ENCODE results near the gene CCNJL.

The CCNJL gene

DNA sequence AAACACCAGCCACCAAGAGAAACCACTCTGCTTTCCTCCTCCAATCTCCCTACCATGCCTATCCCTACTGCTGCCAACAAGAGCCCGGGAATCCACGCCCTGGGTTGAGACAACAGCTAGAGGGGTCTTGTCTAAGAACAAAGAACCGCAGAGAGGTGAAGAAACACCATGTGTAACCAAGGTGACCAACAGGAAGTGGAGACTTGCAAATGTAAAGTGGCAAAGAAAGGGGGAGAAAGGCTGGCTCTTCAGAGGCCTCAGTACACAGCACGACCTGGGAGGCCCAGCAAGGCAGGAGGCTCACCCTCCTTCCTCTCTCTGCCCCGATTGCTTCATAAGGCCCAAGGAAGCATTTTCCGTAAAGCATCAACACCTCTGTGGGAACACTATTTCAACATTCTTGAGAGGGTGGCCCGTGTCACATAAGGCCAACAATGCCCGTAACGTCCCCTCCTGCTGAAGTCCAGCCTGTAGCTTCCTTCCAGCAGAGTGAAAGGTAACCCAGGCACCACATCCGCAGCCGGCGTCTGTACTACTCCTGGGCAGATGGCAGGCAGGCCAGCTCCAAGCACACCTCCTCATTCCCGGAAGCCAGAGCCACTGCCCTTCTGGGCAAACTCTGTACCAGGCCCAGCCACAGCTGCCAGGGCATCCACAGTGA lies 18.3 kb downstream of the CCNJL start:
- DNase-seq (ENCODE audit: insufficient read length, low spot score): no peak
- no peak for FAIRE-seq

DNA sequence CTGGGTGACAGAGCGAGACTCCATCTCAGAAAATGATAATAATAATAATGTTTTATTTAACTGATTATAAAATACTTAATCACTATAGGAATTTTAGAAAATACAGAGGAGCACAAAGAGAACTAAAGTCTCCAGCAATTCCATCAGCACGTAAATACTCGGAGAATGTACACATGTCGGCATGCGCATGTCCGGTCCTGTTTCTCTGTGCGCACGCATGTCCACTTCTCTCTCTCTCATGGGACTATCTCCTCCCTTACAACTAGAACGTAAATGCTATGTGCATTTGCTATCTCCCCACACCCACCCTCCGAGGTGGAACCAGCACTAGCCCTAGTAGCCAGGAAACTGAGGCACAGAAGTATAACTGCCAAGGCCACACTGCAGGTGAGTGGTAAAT lies 19.0 kb downstream of the CCNJL start:
- FAIRE-seq: no peak
- DNase-seq (ENCODE audit: insufficient read length, low spot score): no peak

- FAIRE-seq (no peak), DNase-seq (ENCODE audit: insufficient read length, low spot score) (no peak)
Measured at GRCh38 chr5:160291467-160291866, 20.9 kb downstream of the CCNJL start.

GRCh38 chr5:160290751-160291150 lies 21.6 kb downstream of the CCNJL start:
- FAIRE-seq (no peak), DNase-seq (ENCODE audit: insufficient read length, low spot score) (no peak)

DNA sequence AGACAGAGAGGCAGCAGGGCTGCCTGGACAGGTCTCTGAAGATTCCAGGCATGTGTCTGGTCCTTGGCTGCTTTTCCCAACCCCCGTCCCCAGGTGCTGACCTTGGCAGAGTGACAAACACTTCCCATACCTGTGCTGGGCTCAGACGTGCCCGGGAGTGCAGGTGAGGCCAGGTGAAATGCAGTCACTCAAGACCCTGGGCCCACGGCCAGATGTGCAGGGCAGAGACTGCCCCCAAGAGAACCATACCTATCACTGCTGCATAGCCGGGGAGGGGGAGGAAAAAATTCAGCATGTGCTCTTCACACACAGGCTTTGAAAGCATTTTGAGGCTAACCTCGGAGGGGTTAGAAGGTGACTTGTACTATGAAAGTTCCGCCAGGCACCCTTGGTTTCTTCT lies 22.6 kb downstream of the CCNJL start:
- FAIRE-seq: no peak
- DNase-seq (ENCODE audit: insufficient read length, low spot score): no peak

DNA sequence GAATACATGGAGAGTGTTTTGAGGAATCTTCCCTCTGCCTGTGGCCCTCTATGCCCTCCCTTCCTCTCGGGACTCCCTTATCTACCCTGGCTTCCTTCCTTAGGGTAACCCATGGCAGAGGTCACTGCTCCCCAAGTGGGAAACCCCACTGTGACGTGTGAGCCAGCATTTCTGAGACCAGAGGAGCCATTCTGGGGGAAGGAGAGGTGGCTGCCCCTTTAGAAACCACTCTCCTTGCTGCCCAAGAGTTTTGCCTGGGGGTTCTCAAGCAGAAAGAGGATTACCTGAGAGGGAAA lies 23.1 kb downstream of the CCNJL start:
- no peak for FAIRE-seq

GRCh38 chr5:160287378-160288051 lies 24.8 kb downstream of the CCNJL start:
- no peak for DNase-seq (ENCODE audit: insufficient read length, low spot score)
- no peak for FAIRE-seq

More for the DNA sequence above, 23.1 kb downstream of the CCNJL start:
- DNase-seq (ENCODE audit: insufficient read length, low spot score): no peak

GRCh38 chr5:160286947-160287346 lies 25.4 kb downstream of the CCNJL start:
- FAIRE-seq: no peak
- no peak for DNase-seq (ENCODE audit: insufficient read length, low spot score)

DNA sequence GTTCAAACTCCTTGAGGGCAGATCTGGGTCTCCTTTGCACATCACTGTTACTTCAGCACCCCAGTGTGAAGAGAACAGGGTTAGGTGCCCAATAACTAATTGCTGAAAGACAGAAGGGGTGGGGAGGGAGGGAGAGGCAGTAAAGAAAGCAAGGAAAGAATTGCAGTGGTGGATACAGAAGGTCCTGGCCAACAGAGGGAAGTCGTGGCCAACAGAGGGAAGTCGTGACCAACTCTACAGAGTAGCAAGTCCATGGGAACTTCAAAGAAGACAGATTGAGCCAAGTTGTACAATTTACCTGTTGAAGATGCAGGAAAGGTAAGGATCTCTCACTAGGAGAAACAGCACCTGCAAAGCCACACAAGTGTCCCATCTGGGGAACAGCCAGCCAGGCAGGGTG lies 27.0 kb downstream of the CCNJL start:
- FAIRE-seq: no peak
- no peak for DNase-seq (ENCODE audit: insufficient read length, low spot score)

DNA sequence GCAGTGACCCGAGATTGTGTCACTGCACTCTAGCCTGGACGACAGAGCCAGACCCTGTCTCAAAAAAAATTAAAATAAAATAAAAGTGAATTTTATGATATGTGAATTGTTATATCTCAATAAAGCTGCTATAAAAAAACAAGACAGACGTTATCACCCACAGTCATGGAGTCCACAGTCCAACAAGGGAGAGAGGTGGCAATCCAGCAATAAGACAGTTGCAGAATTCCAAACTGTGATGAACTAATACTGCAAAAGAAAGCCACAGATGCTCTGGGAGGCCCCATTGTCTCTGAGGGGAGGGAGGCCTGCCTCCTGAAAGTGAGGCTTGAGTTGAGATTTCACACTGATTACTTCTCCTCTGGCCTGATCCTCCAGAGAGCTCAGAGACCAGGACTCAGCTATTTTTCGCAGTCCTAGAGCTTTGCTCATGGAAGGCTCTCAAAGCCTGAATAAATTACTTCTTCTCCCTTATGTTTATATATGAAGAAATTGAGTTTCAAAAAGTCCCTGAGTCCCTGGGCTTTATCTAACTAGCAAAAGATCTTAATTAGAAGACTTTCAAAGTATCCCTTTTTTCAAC lies 28.0 kb downstream of the CCNJL start:
- DNase-seq (ENCODE audit: insufficient read length, low spot score) (no peak), FAIRE-seq (no peak)

DNA sequence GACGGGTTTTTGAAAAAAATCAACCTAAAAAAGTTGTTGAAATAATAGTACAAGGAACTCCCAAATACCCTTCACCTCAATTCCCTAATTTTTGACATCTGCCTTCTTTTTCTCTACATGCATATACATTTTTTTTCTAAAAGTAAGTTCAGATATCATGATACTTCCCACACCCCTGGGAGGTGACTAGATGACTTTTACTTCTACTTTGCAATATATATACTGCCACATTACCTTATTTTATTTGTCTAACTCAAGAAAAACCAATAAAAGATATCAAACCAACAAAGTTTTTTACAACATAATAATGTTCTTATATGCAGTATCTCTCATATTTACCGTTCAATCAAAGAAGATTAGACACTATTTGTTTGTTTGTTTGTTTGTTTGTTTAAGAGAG lies 31.1 kb downstream of the CCNJL start:
- no peak for FAIRE-seq
- DNase-seq (ENCODE audit: insufficient read length, low spot score): no peak

DNA sequence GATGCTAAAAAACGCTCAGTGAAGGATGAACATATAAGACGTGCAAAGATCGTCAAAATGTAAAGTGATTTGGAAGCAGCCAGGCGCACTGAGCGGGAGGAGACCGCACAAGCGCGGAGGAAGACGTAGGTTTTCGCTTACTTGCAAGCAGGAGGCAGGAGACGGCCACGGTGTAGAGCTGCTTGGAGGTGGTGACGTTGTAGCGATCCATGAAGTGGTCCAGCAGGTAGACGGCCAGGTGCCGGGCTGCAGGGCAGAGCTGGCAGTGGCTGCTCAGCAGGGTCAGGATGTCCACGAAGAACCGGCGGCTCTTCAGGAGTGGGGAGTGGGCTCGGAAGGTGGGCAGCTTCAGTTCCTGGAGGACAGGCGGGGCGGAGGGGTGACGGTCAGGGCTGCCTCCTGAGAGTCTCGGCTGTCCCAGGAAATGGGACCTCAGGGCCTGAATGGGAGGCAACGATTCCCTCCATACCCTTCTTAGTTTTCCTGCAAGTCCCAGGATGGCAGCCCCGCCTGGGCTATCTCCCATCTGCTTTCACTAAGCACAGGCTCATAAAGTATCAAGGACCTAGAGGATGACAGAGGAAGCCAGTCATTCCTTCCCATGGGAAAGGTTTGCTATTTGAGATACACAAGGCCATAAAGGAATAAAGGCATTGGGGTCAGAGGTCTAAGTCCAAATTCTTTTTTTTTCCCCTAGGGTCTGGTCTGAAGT lies 31.8 kb downstream of the CCNJL start:
- DNase-seq (ENCODE audit: insufficient read length, low spot score) (no peak), FAIRE-seq (no peak)

DNA sequence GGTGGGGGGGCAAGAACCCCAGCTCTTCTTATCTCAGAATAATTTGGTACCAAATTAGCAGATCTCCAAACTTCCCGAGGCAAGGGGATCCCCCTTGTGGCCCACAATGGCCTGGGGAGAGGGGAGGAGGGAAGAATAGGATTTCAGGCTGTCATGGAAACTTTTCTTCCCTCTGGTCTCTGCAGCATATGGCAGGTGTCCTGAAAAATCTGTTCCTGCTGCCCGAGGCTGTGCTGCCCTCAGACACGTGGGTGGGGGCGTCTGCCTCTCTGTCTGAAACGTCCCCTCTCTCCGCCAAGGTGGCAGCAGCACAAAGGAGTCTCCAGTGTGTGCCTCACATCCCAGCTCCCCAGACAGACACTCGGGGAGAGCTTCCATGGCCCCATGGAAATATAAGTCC lies 34.0 kb downstream of the CCNJL start:
- DNase-seq (ENCODE audit: insufficient read length, low spot score) (no peak), FAIRE-seq (no peak)

- no peak for FAIRE-seq
- no peak for DNase-seq (ENCODE audit: insufficient read length, low spot score)
Measured at GRCh38 chr5:160274483-160274931, 37.9 kb downstream of the CCNJL start.

GRCh38 chr5:160272889-160273288 lies 39.5 kb downstream of the CCNJL start:
- FAIRE-seq: no peak

DNA sequence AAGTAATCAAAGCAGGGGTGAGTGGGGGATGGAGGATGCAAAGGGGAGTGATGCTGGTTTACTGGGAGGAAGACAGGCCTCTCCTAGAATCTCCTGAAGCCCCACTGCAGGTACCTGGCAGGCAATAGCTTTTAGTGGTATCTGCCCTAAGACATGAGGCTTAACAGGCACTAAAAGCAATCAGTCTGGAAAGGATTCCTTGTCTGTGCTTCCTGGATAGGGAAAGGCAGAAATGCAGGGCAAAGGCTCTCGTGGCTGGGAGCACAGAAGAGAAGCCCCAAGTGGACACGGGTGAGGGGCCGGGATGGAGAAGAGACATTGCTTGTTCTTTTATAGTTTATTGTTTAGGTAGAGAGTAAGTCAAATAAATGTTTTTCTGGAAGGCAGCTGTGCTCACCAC lies 40.1 kb downstream of the CCNJL start:
- FAIRE-seq: no peak
- DNase-seq (ENCODE audit: insufficient read length, low spot score): no peak

More at GRCh38 chr5:160272889-160273288, 39.5 kb downstream of the CCNJL start:
- no peak for DNase-seq (ENCODE audit: insufficient read length, low spot score)

- DNase-seq (ENCODE audit: insufficient read length, low spot score) (no peak), FAIRE-seq (no peak)
Measured at GRCh38 chr5:160271836-160272235, 40.5 kb downstream of the CCNJL start.

DNA sequence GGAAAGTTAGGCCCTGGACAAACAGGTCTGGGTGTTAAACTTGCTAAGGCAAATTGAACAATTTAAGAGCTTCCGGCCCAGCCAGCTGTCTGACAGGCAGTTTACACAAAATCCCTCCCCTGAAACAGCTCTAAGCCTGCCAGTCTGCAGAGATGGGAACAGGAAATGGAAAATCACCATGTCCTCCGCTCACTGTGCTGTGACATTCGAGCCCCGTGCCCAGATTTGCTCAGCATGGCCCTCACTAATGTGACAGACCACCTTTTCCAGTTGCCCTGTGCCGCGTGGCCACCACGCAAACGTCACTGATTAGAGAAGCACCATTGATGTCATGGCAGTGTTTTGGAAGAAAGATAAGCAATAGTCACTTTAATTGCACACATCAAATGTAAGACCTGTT lies 41.0 kb downstream of the CCNJL start:
- DNase-seq (ENCODE audit: insufficient read length, low spot score) (peak; percentile 29), FAIRE-seq (peak; percentile 26)

DNA sequence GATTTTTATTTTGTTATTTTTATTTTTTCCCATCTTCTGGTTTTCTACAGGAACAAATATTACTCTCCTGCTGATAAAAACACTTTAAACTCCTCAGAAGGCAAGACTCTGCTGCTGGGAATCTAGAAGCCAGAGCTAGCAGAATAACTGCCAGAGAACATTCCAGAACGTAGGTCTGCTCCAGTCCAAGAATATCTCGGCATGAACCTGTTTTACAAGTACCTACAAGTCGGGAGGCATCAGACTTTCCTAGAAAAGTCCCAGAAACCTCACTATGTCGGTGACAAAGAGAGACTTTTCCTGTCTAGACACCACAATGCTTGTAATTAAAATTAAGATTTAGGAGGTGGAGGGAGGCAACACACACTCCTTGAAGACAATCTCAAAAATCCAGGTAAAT lies 41.7 kb downstream of the CCNJL start:
- FAIRE-seq: no peak
- no peak for DNase-seq (ENCODE audit: insufficient read length, low spot score)

DNA sequence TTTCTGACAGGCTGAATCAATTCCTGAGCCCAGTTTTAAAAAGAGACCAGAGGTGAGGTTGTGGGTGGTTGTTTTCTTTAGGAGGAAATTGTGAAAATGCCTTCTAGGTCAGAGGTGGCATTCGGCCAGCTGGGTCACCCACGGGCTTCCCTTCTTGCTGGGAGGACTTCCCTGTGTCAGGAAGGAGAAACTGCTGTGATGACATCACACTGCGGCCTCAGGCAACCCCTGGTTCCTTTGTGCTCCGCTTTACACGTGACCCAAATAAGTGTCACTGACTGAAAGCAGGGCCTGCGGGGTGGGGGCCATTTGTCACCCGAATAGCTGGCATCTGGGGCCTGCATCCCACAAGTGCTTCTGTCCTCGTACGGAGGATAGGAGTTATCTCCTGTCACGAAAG lies 43.3 kb downstream of the CCNJL start:
- FAIRE-seq (no peak), DNase-seq (ENCODE audit: insufficient read length, low spot score) (no peak)

DNA sequence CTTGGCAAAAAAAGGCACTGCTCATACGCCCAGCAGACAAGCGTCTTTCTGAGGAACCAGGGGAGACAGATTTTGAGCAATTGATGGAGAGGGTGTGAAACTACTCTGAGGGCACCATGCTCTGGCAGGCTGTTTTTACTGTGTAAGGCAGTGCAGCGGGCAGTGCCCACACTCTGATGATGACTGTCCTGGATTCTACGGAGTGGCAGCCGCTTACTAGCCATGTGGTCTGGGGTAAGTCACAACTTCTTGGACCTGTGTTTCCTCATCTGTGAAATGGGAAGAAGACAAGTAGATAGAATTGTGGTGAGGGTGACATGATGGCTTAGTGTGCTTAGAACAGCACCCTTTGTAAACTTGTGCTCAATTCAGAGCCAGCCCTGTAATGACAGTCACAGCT lies 44.2 kb downstream of the CCNJL start:
- FAIRE-seq (no peak), DNase-seq (ENCODE audit: insufficient read length, low spot score) (no peak)
